ENCODE results near the gene ATP10A. TPM values are rescaled to one million over a fixed set of nuclear protein-coding genes. Genes with fewer than 3 reads are reported as not detected.
A peak's percentile ranks its signal among the peaks of the same experiment; 100 is the strongest.

Gene ATP10A
- total RNA-seq, 1 donor from 2014 or later: not detected

DNA sequence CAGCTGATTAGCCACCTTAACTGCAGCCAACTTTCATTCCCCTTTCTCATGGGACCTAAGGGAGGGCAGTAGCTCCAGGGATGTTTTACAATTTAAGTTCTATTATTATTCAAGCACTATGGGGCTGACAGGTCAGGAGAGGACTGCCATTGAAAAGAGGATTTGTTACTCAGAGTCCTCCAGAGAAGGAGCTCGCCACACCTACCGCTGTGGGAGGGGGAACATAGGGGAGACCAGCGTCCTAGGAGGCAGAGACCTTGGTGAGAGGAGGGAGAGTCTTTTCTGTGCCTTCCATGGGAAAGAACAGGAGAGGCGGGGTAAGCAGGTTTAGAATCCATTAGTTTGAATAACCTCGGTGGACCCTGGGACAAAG lies 14.4 kb downstream of the ATP10A start:
- Mint-ChIP-seq H3K27me3 (ENCODE audit: unreplicated experiment) (peaks cover 2% of the 10 kb centered on the region), H3K4me3 (ENCODE audit: unreplicated experiment) (no peak overlapping the region), H3K36me3 (ENCODE audit: unreplicated experiment) (no peaks in the 10 kb centered on the region), H3K4me1 (ENCODE audit: low read depth, unreplicated experiment) (peaks cover 26% of the 10 kb centered on the region), H3K9me3 (ENCODE audit: unreplicated experiment) (peaks cover 7% of the 10 kb centered on the region), H3K27ac (ENCODE audit: unreplicated experiment) (no peak overlapping the region)
- no peak for DNase-seq
- TF ChIP-seq, protein P1, sequence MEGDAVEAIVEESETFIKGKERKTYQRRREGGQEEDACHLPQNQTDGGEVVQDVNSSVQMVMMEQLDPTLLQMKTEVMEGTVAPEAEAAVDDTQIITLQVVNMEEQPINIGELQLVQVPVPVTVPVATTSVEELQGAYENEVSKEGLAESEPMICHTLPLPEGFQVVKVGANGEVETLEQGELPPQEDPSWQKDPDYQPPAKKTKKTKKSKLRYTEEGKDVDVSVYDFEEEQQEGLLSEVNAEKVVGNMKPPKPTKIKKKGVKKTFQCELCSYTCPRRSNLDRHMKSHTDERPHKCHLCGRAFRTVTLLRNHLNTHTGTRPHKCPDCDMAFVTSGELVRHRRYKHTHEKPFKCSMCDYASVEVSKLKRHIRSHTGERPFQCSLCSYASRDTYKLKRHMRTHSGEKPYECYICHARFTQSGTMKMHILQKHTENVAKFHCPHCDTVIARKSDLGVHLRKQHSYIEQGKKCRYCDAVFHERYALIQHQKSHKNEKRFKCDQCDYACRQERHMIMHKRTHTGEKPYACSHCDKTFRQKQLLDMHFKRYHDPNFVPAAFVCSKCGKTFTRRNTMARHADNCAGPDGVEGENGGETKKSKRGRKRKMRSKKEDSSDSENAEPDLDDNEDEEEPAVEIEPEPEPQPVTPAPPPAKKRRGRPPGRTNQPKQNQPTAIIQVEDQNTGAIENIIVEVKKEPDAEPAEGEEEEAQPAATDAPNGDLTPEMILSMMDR (IDR thresholded peaks at IDR 0.05; ENCODE audit: partially characterized antibody, unreplicated experiment): no peak

DNA sequence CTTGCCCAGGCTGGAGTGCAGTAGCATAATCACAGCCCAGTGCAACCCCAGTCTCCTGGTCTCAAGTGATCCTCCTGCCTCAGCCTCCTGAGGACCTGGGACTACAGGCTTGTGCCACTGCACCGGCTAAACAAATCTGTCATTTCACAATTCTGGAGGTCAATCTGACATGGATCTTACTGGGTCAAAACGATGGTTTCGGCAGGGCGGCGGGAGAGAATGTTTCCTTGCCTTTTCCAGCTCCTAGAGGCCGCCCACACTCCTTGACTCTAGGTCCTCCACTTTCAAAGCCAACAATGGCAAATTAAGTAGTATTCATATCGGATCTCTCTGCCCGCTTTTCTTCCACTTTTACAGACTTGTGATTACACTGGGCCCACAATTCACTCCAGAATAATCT lies 14.8 kb downstream of the ATP10A start:
- H3K27me3 Mint-ChIP-seq (ENCODE audit: unreplicated experiment): peaks cover 2% of the 10 kb centered on the region
- no peak overlapping the region for H3K27ac Mint-ChIP-seq (ENCODE audit: unreplicated experiment)
- H3K4me1 Mint-ChIP-seq (ENCODE audit: low read depth, unreplicated experiment): peaks cover 28% of the 10 kb centered on the region
- peaks cover 7% of the 10 kb centered on the region for H3K9me3 Mint-ChIP-seq (ENCODE audit: unreplicated experiment)
- no peak overlapping the region for H3K4me3 Mint-ChIP-seq (ENCODE audit: unreplicated experiment)
- DNase-seq: no peak
- TF ChIP-seq, protein P1 (IDR thresholded peaks at IDR 0.05; ENCODE audit: partially characterized antibody, unreplicated experiment): no peak
- H3K36me3 Mint-ChIP-seq (ENCODE audit: unreplicated experiment): no peaks in the 10 kb centered on the region

DNA sequence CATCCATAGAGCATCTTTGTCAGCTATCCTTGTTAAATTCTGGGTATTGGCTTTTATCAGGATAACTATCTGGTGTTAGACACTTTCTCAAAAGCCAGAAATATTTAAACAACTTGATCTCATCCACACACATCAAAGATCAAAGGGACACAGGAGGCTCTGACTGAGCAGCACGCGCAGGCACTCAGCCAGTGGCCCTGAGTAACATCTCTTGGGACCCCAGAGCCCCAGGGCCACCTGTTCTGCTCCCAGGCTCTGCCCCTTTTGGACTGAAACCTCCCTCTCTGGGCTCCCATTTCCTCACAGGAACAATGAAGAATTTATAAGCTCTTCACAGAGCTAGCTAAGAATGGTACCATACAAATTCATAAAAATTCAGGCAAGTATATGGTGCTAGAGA lies 16.1 kb downstream of the ATP10A start:
- peaks cover 28% of the 10 kb centered on the region for H3K4me1 Mint-ChIP-seq (ENCODE audit: low read depth, unreplicated experiment)
- H3K27ac Mint-ChIP-seq (ENCODE audit: unreplicated experiment): no peak overlapping the region
- H3K27me3 Mint-ChIP-seq (ENCODE audit: unreplicated experiment): peaks cover 2% of the 10 kb centered on the region
- H3K9me3 Mint-ChIP-seq (ENCODE audit: unreplicated experiment): peaks cover 7% of the 10 kb centered on the region
- no peak overlapping the region for H3K4me3 Mint-ChIP-seq (ENCODE audit: unreplicated experiment)
- peak; percentile 42 for DNase-seq
- TF ChIP-seq, protein P1 (IDR thresholded peaks at IDR 0.05; ENCODE audit: partially characterized antibody, unreplicated experiment): no peak
- no peaks in the 10 kb centered on the region for H3K36me3 Mint-ChIP-seq (ENCODE audit: unreplicated experiment)

DNA sequence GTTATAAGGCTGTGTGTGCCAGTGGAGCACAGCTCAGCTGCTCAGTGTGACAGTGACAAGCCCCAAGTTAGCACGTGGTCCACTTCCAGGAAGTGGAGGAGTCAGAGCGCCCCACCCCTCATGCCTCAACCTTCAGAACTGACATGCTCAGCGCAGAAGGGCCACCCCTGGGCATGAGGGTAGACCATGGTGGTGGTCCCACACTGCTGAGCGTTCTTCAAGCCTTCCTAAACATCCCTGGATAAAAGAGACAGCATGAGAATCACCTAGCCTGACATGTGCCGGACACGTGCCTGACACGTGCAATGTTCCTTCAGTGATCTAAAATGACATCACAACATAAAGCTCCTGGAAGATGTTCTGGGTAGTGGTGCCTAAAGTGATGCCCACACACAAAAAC lies 16.8 kb downstream of the ATP10A start:
- H3K4me3 Mint-ChIP-seq (ENCODE audit: unreplicated experiment): no peak overlapping the region
- no peak overlapping the region for H3K27ac Mint-ChIP-seq (ENCODE audit: unreplicated experiment)
- peaks cover 7% of the 10 kb centered on the region for H3K9me3 Mint-ChIP-seq (ENCODE audit: unreplicated experiment)
- H3K36me3 Mint-ChIP-seq (ENCODE audit: unreplicated experiment): no peaks in the 10 kb centered on the region
- DNase-seq: no peak
- peaks cover 28% of the 10 kb centered on the region for H3K4me1 Mint-ChIP-seq (ENCODE audit: low read depth, unreplicated experiment)
- TF ChIP-seq, protein P1 (IDR thresholded peaks at IDR 0.05; ENCODE audit: partially characterized antibody, unreplicated experiment): no peak
- peaks cover 2% of the 10 kb centered on the region for H3K27me3 Mint-ChIP-seq (ENCODE audit: unreplicated experiment)

DNA sequence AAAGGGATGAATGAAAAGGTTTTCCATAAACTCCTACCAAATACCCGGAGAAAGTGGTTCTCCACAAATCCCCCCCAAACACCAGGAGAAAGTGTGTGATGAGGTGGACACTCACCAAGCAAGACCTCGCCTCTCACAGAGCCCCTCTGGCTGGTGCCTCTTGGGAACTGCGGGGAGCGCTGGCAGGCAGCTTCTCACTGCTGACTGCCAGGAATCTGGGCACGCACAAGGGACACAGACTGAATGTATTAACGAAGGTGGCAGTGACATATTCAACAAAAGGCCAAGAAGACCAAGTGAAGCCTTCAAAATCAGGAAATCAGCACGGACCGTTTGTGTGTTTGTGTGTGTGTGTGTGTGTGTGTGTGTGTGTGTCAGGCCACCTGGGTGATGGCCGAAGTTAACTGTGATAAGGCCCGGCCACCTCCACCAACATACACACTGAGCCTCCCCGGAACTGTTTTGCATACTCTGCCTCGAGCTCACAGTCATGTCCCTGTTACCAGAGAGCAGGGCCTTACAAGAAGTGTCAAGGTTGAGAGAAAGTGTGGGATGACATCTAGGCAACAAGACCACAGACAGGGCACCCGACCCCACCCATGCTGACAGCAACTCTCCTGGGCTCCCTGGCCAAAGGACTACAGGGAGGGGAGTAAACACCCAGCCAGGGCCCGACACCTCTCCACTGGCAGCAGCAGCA lies 18.0 kb downstream of the ATP10A start:
- no peak overlapping the region for H3K4me3 Mint-ChIP-seq (ENCODE audit: unreplicated experiment)
- no peaks in the 10 kb centered on the region for H3K36me3 Mint-ChIP-seq (ENCODE audit: unreplicated experiment)
- TF ChIP-seq, protein P1 (IDR thresholded peaks at IDR 0.05; ENCODE audit: partially characterized antibody, unreplicated experiment): no peak
- DNase-seq: no peak
- peaks cover 9% of the 10 kb centered on the region for H3K9me3 Mint-ChIP-seq (ENCODE audit: unreplicated experiment)
- peaks cover 28% of the 10 kb centered on the region for H3K4me1 Mint-ChIP-seq (ENCODE audit: low read depth, unreplicated experiment)
- H3K27ac Mint-ChIP-seq (ENCODE audit: unreplicated experiment): no peak overlapping the region
- peaks cover 3% of the 10 kb centered on the region for H3K27me3 Mint-ChIP-seq (ENCODE audit: unreplicated experiment)

Data from glutamatergic neuron (in vitro differentiated cells).